ENCODE results near the gene HGF.
"Not testable (repeated sequence)": the region's sequence is repeated elsewhere in the genome, so short reads cannot be mapped to it uniquely, and the experiment has no call there.

HGF gene

DNA sequence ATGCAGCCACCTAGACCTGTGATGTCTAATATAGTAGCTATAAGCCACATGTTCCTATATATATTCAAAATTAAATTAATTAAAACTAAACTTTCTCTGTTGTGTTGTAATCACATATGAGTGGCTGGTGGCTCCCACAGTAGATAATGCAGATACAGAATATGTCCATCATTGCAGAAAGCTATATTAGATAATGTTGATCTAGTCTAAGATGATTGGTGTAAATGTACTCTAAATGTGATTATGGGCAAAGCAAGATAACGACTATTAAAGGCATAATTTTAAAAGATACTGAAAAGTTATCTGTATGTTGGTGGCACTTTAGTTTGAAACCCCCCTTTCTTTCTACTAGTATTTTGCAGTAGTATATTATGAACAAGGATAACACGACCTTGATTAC is 5.7 kb upstream of the HGF start:
- DNase-seq: no peak

DNA sequence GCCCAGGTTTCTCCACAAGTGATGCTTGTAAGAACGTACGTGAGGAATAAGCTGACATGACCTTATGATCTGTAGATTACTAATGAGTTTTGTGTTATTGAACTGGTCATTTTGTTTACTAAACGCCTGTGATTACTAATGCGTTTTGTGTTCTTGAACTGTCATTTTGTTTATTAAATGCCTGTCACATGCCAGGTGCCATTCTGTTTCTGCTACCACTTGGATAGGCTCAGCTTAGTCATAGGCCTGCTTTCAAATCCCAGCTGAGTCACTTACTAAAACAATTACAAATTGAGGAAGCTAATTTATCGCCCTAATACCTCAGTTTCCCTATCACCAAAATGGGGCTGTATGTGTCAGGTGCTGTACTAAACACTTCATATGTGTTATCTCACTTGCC is 4.7 kb upstream of the HGF start:
- DNase-seq: no peak

DNA sequence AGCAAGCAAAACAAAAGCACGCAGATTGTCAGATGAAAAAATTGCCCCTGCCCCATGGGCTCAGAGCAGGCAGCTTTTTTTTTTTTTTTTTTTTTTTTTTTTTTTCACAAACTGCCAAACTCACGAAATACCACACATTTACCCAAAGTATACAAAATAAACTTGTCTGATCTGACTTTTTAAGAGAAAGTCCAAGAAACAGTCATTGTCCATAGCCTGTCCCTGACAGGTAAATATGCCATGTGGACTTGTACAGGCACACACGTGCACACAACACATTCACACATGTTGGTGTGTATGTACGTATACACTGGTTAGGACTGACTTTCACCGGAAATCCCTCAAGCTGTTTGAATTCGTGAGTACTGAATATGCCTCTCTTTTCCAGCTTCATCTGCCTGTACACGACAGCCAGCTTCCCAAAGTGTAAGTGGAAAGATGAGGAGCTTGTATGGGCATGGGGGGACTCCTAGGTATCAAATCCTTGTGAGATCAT is 929 bp upstream of the HGF start:
- DNase-seq: no peak

DNA sequence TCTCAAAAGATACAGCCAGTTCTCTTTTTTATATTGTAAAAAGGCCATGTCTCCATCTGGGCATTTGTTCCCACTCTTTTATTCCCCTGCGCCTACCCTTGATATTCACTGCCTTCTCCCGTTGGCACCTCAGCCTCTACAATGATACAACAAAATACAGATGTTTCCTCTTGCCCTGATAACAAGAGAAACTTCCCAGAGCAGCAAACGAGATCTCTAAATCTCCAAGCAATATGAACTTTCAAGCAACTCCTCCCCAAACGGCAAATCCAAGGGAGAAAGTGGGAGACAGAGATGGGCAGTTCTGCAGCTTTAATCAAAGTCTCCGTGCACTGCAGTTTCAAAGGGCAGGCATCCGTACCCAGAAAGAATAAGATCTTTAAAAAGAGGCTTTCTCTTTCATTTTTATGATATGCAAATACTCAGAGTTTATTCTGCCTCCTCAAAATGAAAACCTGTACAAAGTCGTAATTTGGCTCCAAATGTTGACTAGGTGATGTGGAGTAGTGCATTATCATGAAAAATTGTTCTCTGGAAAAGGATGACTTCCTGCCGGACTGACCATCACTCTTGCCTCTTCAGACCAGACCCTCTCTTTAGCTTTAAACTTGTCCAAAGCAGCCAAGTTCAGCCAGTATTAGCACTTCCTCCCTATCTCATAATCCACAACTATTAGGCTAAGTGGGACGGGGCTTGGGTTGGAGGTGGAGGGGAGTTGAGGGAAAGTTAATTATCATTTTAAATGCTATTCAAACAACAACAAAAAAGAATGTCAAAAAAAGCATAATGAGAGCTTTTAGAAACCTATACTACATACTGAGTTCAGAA is 682 bp downstream of the HGF start:
- DNase-seq: no peak

DNA sequence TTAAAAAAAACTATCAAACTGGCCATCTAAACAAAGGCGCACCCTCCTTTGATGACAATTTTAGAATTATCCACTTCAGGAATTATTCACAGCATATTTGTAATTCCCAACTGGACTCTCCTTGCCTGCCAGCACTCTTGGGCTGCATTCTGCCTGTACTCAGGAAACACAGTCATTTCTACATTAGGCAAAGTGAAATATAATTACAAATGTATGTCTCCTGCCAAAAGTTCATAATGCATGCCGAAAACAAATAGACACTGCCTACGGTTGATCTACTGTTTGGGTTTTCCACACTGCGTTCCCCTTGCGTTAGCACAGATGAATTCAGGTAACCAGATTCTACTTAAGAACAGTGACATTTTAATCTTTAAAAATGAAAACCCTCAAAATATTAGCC is 1.9 kb downstream of the HGF start:
- DNase-seq: no peak

DNA sequence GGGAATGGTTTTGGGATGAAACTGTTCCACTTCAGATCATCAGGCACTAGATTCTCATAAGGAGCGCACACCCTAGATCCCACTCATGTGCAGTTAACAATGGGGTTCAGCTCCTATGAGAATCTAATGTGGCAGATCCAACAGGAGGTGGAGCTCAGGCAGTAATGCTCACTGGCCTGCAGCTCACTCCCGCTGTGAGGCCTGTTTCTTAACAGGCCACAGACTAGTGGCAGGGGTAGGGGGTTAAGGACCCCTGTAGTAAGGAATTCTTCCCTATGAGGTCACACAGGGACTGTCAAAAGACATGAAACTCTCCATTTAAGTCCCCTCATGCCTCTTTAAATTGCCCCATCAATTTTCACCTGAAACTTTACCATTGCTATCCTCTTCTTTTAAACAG is 8.0 kb downstream of the HGF start:
- DNase-seq: no peak

DNA sequence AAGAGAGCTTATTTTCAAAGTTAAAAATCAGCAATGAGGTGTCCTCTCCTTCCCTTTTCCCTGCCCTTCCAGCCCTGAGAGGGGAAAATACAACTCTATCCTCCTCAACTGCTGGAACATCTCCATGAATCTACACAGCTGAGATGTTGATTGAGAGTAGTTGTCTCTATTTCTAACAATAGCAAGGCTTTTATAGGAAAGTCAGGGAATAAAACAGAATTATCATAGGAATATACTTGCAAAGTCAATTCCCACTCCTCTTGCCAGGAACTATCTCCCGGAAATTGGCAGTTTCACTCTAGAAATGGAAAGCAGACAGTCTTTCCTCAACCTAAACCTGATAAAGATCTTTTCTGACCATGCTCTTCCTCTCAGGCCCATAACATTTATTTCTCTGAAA is 8.8 kb downstream of the HGF start:
- no peak for DNase-seq

DNA sequence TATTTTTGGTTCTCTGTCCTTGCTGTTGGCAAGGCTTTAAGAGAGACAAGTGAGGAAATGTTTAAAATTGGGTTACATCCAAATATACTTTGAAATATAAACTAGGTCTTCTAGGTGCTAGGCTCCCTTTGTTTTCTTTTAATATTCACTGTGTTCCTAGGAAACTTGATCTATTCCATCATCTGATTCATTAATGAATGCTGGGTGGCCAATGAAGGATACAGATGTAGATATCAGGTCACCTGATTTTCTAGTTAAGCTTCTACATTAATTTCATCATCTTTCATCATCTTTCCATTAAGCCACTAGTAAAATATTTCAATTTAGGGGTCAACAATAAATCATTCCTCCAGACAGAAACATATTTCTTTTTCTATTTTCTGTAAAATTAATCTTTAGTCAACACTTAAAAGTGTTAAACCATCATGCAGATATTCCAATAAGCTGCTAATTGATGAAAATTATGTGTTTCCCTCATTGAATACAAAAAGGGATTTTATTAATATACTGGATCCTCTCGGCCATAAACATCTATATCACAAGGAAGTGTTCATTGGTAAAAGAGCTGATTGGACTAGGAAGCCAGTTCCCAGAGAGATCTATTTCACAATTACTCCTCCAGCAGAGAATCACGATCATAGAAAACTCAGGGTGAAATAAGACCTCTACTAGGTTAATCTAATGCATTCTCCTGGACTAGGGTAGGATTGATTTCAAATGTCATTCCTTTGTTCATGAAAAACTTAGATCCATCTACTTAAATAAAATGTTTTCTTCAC is 14.7 kb downstream of the HGF start:
- no peak for DNase-seq

DNA sequence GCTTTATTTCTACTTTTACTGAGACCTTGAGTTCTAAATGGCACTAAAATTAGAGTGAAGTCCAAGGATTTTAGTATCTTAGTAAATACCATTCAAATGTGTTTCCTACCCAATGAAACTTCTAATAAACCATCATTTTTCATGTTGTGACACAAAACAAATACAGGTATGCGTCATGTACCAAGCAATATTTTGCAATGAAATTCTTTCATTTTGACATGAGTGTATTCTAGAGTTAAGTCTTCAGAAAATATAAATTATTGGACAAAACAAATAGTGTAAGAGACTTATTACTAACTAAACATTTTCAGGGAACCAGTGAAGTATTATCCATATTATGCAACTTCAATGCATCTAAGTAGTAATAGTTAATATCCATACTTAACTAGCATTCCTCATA is 16.5 kb downstream of the HGF start:
- DNase-seq: no peak

DNA sequence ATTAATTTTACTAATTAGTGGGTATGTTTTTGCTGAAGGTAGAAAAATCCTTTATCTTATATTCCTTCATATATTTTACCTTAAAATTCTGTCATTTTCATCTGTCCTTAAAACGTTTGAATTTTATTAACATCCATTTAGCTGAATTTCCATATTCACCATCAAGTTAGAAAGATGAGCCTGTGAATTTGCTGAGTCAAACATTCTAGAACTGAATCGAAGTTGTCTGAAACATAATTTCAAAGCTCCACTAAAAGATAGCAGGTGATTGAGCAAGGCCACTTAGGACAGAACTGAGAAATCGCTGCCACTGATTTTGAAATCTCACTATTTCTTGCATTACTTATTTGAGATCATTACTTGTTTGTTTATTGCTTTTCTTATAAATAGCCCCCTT is 17.5 kb downstream of the HGF start:
- DNase-seq: no peak

DNA sequence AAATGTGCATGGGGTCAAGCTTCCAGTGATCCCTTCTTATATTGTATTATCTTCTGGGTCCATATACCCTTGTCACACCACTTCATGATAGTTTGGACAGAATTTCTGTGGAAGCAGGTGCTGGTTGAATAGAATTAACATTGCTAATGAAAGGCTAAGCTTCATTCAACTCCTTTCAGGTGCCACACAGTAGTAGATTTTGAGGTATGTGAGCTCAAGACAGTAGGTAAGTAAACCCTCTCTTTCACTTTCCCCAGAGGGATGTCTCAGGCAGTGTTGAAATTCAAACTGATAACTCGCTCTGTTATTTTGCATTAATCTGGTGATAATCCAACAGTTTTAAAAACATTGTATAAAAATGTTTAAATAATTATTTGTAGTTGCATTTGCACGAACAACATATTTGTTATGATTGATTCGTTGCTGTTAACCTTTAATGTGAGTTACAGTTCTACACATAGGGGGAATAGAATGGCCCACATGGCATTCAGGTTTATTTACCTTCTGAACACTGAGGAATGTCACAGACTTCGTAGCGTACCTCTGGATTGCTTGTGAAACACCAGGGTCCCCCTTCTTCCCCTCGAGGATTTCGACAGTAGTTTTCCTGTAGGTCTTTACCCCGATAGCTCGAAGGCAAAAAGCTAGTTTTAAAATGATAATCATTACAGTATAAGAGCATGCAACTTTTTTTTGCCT is 18.1 kb downstream of the HGF start:
- DNase-seq: no peak

DNA sequence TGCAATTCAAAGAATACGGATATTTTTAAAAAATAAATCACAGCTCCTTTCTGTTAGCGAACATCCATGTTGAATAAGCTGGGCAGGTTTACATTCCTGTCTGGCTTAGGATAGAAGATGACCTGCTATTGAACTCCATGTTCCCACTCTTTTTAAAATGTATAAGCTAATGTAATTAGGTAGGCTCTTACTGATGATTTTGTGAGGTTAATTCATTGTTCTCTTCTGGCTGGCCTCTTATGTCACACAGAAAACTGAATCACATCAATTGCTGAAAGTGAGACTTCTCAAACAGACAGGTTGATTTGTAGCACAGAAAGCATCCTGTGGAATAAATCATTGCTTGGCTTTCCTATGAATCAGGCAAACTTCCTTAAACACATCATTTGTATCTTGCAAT is 24.2 kb downstream of the HGF start:
- no peak for DNase-seq

DNA sequence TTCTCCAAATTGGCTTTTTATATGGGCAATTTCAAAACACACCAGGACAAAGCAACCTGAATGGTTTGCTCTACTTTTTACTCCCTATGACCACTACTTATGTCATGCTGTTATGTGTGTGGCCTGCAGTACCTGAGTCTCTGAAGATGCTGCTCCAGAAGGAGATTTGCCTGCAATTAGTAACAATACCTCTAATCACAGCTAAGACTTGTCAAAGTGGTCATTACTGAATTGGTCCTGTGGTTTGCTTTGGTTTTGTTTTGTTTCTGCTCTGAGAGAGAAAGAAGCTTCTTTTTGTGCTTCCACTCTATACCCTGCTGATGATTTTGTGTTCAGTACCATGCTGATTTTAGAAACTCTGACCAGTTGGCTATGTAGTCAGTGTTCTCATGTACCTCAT is 25.5 kb downstream of the HGF start:
- no peak for DNase-seq

DNA sequence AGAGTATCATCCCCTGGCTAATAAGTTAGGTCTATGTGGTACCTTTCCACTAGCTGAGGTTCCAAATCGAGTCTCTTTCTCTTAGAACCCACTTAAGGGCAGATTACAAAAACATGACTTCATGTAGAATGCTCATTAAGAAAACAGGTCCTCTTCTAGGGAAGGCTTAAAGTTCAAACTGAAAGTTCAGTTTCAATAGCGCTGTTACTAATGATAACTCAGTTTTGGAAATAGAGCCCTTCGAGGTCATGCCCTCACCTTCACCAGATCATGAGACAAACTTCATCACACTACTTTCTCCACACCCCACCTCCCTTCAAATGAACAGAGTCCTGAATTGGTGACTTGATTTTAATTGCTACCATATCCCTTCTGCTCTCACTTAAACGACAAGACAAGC is 26.2 kb downstream of the HGF start:
- no peak for DNase-seq

DNA sequence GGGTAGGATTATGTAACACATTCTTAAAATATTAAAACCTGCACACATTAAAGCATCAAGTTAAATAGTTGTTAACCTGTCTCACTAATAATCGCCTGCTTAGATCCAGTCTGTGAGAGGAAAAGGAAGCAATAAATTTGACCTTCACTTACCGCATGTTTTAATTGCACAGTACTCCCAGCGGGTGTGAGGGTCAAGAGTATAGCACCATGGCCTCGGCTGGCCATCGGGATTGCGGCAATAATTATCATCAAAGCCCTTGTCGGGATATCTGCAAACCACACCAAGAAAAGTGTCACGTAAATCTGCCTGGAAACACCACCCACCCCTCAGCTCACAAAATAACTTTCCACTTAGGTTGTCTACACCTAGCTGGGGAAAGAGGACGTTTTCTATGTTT is 26.6 kb downstream of the HGF start:
- no peak for DNase-seq

DNA sequence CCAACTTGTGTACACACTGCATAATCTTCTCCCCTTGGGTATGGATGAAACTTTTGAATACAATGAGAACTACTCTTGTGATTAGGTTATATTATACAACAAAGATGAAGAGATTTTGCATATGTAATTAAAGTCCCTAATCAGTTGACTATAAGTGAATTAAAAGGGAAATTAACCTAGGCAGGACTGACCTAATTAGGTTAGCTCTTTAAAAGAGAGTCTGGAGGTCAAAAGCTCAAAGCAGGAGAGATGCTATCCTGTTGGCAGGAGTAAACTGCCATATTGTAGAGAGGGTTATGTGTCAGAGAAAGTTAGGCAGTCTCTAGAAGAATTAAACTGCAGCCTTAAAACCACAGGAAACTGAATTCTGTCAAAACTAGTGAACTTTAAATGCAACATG is 29.4 kb downstream of the HGF start:
- no peak for DNase-seq

DNA sequence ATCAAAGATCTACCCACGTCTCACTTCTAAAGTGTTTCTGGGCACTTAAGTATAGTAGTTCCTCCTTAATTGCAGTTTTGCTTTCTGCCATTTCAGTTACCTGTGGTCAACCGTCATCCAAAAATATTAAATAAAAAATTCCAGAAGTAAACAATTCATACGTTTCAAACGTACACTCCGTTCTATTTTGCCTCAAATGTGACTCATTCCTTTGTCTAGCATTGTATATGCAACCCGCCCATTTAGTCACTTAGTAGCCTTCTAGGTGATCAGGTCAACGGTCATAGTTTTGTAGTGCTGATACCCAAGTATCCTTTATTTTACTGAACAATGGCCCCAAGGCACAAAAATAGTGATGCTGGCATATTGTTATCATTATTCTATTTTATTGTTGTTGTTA is 33.8 kb downstream of the HGF start:
- no peak for DNase-seq

DNA sequence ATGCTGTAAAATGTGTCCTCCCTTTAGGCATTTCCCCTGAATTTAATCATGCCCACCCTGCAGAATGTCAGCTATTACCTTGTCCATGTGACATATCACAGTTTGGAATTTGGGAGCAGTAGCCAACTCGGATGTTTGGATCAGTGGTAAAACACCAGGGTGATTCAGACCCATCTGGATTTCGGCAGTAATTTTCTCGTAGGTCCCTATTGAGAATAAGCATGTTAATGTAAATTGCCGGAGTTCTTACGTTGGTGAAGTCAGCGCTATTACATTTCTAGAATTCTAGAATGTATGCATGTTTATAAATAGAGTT is 44.1 kb downstream of the HGF start:
- DNase-seq: no peak

DNA sequence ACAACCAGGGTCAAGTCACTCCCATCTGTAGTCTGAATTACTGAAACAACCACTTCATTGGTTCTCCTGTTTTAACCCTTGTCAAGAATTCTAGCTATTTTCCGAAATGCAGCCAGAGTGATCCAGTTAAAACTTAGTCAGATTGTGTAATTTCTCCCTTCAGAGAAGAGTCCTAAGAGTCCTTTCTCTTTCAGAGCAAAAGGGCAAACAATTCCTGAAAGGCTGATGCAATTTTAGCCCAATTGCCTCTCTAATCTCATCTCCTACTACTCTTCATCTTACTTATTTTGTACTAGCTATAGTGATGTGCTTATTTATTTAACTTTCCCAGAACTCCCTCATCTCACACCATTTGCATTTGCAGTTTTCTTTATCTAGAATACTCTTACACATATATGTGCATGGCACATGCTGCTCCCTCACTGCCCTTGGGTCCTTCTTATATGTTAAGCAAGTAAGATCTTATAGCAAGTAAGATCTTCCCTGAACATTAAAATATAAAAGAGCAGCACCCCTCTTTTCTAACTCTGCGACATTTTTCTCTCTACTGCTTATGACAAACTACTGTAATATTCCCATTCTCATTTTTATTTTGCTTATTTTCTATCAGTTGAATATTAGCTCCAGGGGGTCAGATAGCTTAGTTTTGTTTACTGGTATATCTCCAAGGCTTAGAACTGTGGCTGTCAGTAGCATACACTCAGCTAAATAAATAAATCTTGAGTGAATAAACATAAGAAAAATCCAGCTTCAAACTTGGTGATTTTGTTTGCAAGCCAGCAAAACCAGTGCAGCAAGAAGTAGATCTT is 44.6 kb downstream of the HGF start:
- no peak for DNase-seq

DNA sequence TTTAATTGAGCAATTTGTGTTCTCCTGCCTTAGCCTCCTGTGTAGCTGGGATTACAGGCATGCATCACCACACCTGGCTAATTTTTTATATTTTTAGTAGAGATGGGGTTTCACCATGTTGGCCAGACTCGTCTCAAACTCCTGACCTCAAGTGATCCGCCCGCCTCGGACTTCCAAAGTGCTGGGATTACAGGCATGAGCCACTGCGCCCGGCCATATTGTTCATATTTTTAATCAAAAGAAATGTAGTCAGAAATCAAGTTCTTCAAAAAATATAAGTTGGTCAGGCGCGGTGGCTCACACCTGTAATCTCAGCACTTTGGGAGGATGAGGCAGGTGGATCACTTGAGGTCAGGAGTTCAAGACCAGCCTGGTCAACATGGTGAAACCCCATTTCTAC is 47.6 kb downstream of the HGF start:
- not testable (repeated sequence) for DNase-seq

DNA sequence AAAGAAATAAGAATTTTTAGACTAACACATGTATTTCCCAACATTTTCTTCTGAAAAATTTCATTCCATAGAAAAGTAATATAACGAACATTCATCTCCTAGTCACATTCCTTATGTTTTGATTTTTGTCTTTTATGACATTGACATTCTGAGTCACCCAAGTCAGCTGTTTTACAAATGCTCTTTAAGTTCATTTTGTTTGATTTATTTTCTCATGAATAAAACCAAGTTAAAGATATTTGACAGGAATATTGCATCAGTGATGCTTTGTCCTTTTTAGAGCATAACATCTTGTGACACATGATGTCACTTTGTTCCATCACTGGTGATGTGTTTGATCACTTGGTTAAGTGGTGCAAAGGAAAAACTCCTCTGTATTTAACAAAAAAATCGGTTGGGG is 48.4 kb downstream of the HGF start:
- no peak for DNase-seq

DNA sequence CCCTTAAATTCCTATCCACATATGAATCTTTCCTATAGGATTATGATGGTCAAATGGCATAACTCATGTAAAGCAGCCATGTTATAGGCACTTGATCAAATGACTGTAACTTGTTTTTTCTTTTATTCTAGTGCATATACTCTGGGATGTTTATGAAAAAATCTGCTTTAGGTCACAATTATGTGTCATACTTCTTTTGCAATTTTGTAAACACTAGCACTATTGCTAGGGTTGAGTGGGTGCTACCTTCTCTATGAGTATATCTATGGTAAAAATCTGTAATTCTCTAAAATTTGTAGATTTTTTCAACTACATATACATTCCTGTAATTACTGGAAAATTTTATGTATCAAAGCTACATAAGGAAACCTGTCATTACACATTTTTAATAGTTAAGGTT is 50.0 kb downstream of the HGF start:
- no peak for DNase-seq

DNA sequence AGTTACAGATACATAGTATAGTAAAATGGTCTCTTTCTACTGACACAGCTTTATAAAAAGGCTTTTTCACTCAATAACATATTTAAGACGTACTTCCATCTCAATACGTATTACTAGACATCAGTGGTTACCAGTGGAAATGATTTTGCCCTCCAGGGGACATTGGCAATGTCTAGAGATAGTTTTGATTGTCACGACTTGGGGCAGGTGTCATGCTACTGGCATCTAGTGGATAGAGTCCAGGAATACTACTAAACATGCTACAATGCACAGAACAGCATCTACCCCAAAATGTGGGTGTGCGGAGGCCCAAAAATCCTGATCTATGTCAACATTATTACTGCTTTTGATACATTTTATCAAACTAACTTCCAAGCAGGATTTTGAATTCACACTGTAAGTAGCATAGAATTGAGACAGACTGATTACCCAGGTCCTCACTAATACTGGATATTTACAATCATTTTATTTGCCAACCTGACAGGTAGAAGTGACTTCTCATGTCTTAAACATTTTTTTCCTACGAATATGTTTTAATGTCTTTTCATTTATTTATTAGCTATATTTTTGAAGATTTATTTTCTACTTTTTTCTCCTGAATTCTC is 53.8 kb downstream of the HGF start:
- DNase-seq: no peak
